GM19452 (cell line): ENCODE measurements around the gene GPR142.

Experiments used
- ATAC-seq: cut with Tn5 transposase; IDR thresholded peaks from one replicate; pipeline ENCODE4 v1.9.1; 2021; ENCODE audit not compliant: unreplicated experiment

GPR142 gene

GRCh38 chr17:74343526-74344284 lies 23.6 kb upstream of the GPR142 start:
- ATAC-seq = no peak

GRCh38 chr17:74344658-74345057 lies 22.6 kb upstream of the GPR142 start:
- ATAC-seq = no peak

DNA sequence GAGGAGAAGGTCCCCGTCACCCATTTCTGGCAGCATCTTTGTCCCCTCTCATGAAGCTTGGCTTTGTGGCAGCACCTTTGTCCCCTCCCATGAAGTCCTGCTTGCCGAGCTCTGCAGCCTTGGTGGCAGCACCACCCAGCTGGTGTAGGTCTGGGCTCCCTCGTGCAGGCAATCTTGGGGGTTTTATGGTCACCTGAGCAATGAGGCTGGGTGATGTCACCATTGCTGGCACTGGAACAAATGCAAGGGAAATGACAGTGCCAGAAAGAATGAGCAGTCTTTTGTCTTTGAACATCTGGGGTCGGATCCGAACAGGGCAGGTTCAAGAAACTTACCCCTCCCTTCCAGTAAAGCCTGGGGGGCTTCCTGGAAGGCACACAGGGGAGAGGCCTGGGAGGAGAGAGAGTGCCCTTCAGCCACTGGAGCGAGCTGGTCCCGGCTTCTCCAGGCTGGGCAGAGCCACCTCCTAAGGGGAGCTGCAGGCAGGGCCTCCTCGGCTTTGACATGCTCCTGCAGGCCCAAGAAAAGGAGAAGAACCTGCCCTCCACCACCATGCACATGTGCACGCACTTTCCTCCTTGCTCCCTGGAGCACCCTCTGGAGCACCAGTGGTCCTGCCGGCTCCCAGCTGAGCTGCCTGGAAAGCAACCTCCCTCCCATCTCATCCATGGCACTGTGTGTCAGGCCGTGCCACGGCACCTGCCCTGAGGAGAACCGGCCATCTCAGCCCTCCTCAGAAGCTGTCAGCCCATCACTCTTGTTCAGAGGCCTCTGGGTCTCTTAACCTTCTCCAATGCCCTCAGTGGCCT lies 21.7 kb upstream of the GPR142 start:
- no peak for ATAC-seq

GRCh38 chr17:74347646-74348045 lies 19.7 kb upstream of the GPR142 start:
- ATAC-seq = no peak

DNA sequence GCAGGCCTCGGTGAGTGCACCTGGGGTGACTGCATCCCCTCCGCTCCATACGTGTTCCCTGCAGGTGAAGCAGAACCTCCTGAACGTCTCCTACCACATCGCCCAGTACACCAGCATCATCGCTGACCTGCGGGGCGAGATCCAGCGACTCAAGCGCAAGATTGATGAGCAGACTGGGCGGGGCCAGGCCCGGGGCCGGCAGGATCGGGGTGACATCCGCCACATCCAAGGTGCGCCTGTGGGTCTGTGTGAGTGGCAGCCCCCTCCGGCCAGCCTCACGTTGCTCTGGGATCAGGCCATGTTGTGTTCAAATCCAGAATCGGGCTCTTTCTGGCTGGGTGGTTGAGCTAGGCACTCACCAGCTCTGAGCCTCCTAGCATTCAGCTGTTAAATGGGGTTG lies 18.2 kb upstream of the GPR142 start:
- no peak for ATAC-seq

DNA sequence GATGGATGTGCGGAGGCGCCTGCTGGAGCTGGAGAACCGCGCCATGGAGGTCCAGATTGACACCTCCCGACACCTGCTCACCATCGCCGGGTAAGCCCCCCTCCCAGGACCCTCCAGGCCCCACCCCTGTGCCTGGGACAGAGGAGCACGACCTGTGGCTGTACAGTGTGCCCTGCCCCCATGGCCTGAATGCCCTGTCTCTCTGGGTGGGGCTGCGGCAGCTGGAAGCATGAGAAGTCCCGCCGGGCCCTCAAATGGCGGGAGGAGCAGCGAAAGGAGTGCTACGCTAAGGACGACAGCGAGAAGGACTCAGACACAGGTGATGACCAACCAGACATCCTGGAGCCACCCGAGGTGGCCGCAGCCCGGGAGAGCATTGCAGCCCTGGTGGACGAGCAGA lies 16.8 kb upstream of the GPR142 start:
- ATAC-seq = no peak

DNA sequence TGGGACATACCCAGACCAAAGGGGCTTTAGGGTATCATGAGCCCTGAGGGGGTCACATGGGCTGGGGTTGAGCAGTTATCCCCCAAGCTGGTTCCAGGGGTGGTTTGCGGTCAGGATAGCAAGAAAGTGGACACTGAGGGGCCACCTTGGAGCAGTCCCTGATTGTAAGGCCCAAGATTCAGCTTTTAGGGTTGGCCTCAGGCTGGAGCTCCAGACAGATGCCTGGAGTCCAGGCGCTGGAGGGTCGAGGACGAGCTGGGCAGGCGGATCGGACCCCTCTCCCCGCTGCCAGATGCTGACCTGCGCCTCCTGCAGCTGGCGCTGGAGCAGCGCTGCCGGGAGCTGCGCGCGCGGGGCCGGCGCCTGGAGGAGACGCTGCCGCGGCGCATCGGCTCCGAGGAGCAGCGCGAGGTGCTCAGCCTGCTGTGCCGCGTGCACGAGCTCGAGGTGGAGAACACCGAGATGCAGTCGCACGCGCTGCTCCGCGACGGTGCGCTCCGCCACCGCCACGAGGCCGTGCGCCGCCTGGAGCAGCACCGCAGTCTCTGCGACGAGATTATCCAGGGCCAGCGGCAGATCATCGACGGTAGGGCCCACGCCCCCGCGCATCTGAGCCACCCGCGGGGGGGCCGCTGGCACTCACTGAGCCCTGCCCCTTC lies 15.6 kb upstream of the GPR142 start:
- no peak for ATAC-seq

DNA sequence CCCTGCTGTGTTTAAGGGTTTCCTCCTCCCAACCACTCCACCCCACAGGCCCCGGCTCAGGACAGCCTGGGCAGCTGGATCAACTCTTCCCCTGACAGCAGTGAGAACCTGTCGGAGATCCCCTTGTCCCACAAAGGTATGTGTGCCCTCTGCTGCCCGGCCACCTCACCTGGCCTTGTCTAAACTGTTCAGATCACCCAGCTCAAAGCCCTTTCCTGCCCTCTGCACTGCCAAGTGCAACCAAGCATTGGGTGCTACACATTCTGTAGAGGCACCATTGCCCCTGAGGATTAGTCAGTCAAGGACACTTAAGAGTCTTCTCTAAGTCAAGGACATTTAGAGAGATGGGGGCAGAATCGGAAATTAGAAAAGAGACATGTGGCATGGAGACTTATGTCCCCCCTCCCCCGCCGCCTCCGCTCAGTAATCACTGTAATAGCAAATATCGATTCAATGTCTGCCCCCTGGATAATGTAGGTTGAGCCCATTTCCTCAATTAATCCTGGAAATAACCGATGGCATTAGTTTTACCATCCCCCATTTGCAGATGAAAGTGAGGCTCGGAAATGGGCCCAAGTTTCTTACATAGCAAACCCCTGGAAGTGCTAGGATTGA lies 13.8 kb upstream of the GPR142 start:
- no peak for ATAC-seq

DNA sequence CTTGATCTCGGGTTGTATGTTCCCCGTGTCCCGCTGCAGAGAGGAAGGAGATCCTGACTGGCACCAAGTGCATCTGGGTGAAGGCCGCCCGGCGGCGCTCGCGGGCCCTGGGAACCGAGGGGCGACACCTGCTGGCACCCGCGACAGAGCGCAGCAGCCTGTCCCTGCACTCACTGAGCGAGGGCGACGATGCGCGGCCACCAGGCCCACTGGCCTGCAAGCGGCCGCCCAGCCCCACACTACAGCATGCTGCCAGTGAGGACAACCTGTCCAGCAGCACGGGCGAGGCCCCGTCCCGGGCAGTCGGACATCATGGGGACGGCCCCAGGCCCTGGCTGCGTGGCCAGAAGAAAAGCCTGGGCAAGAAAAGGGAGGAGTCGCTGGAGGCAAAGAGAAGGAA lies 13.2 kb upstream of the GPR142 start:
- ATAC-seq = no peak

DNA sequence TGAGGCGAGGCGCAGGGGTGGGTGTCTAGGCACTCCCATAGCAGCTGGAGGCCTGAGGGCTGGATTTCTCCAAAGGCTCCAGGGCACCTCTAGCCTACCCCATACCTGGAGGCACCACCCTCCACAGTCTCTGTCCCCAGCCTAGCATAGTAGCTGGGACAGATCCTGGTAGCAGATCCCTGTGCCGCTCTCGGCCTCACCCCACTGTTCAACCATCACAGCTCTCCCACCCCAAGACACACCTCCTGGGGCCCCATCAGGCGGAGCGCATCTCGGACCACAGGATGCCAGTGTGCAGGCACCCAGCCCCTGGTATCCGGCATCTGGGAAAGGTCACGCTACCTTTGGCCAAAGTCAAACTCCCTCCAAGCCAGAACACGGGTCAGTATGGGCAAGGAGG lies 12.7 kb upstream of the GPR142 start:
- no peak for ATAC-seq

DNA sequence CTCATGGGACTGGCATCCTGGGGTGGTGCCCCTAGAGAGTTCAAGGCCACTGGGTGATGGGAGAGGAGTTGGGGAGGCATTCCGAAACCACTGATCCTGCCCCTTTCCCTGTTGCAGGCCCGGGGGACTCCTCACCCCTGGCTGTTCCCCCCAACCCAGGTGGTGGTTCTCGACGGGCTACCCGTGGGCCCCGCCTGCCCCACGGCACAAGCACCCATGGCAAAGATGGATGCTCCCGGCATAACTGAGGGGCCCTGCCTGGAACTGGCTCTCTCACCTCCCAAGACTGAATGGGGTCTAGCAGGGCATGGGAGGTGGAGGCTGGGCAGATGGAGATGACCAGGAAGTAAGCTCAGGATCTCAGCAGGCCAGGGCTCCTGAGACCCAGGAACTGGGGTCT lies 12.2 kb upstream of the GPR142 start:
- ATAC-seq = no peak

- no peak for ATAC-seq
These were observed 10.4 kb upstream of the GPR142 start for GRCh38 chr17:74356646-74357465.

GRCh38 chr17:74357466-74357809 lies 9.9 kb upstream of the GPR142 start:
- ATAC-seq = no peak

DNA sequence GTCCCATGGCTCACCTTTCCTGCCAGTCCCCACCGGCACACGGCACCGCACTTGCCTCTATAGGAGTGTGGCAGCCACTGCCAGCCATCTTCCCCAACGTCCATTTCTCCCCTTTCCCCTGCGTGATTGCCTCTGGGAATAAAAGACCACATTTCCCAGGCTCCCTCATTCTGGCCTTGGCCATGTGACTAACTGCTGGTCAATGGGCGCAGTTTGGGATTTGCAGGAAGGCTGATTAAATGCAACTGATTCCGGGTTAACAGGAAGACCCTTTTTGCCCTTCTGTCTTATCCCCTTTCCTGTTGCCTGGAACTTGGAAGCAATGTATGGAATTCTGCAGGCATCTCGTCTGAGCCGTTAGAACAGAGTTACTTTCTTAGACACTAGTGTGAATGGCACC lies 8.6 kb upstream of the GPR142 start:
- ATAC-seq = no peak

DNA sequence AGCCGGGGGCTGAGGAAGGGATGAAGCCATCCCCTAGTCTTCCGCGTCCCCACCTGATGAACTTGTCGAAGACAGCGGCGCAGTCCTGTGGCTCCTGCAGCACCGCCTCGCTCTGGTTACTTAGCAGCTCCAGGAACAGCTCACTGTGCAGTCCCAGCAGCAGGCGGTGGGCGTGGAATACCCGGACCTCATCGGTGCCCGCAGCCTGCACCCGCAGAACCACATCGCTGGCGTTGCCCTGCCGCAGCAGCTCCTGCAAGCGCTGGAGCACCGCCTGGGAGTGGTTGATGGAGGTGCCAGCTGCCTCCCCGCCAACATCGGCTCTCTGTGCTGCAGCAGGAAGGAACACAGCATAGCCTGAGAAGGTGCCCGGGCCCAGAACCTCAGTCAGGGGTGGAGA lies 7.4 kb upstream of the GPR142 start:
- no peak for ATAC-seq

- no peak for ATAC-seq
These were observed 6.4 kb upstream of the GPR142 start for GRCh38 chr17:74360899-74361229.

DNA sequence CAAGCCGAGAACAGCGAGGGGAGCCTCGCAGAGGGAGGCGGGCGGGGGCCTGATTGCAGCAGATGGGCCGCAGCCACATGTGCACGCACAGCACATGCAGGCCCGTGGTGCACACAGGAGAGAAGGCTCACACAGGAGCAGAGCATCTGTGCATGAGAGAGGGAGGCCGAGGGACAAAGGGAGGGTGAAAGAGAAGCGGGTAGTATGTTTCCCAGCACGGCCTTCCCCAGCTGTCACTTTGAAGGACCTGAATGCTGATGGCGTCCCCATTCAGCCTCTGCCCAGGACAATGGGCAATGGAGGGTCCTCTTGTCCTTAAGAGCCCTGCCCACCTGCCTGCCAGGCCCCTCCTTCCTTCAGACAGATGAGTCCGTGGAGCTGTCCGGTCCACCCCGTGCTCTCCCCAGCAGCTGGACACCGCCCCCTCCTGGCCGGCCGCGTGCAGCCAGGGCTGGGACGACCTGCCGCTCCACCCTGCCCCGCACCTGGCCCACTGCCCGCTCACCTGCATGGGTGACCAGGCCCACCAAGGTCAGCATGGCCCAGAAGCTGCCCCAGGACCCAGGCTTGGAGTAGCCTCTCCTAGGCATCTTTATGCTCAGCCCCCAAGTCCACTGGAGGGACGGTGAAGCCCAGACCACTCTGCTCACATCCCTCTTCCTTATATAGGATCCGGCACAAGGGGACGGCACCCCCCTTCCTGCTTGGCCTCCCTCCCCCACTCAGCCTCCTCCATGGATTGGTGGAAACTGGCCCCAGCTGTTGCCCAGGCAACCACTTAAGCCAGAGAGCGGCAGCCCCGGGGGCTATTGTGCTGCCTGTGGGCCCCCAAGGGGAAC lies 5.9 kb upstream of the GPR142 start, which contains the start of gene BTBD17:
TSS of gene BTBD17 (minus strand) at position 639 of the 839 bp plus-strand sequence. CDS start at position 590, 49 bp downstream.
- ATAC-seq = no peak

GRCh38 chr17:74362069-74362405 lies 5.3 kb upstream of the GPR142 start:
- ATAC-seq = no peak

DNA sequence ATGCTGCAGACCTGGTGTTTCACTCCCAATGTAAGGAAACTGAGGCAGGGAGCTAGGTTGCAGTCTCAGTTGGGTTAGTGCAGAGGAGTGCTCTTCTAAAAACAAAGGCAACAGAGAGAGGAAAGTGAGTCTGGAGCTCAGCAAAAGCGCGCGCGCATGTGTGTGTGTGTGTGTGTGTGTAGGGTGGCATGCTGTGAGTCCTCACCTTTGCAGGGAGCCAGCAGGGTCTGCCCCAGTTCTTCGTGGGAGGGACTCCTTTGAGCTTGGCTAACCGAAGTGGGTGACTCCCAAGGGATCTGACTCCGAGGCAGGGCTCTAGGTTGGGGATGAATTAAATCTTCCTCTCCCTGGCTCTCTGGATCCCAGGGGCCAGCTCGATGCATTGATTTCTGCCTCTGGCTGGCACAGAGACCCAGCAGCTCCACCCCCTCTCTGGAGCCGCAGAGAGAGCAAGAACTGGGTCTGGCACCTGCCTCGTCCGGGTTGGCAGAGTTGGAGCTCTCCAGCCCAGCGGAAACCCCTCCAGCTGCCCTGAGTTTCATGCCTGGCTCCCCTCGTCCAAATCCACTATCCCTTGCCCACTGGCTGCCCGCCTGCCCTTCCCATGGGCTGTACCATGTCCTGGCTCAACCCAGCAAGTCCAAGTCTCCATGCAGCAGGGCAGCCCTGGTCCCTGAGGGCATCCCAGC lies 4.4 kb upstream of the GPR142 start:
- no peak for ATAC-seq
